LHCN-M2 (cell line): Measurements from ENCODE around the gene JKAMP. TPM values are rescaled to one million over a fixed set of nuclear protein-coding genes. Genes with fewer than 3 reads are reported as not detected.
A peak's percentile ranks its signal among the peaks of the same experiment; 100 is the strongest.

Source experiments
- DNase-seq: peaks from one replicate; pipeline ENCODE4 v3.0.0-alpha.2; 2012; ENCODE audit warnings: low read depth
- total RNA-seq: library from RNA; depleted of rRNA; stranded (reverse); fragments of >200 nt; gene quantifications from 2 replicates; pipeline ENCODE4 v1.2.3, GENCODE V29; 2014

The JKAMP gene
- total RNA-seq, 1 experiment from 2014 or later = 141 TPM

- no peak for DNase-seq
Observed at GRCh38 chr14:59481407-59481806, 2.9 kb upstream of the JKAMP start.

- DNase-seq = peak; percentile 75
Observed at GRCh38 chr14:59481871-59482540, 2.3 kb upstream of the JKAMP start.

- DNase-seq = peak; percentile 89
Observed at GRCh38 chr14:59482541-59483331, 1.6 kb upstream of the JKAMP start.

- peak; percentile 48 for DNase-seq
Observed at GRCh38 chr14:59483363-59483762, 954 bp upstream of the JKAMP start.

- DNase-seq = peak; percentile 34
Observed at GRCh38 chr14:59484639-59485175, 390 bp downstream of the JKAMP start.

GRCh38 chr14:59490756-59491155 lies 6.4 kb downstream of the JKAMP start:
- DNase-seq = no peak

GRCh38 chr14:59492384-59492783 lies 8.1 kb downstream of the JKAMP start:
- no peak for DNase-seq

GRCh38 chr14:59500732-59501131 lies 16.4 kb downstream of the JKAMP start:
- no peak for DNase-seq

- DNase-seq = no peak
Observed at GRCh38 chr14:59503256-59503655, 18.9 kb downstream of the JKAMP start.

- peak; percentile 46 for DNase-seq
Observed at GRCh38 chr14:59507063-59507751, 22.9 kb downstream of the JKAMP start.

- DNase-seq = no peak
Observed at GRCh38 chr14:59507752-59508103, 23.4 kb downstream of the JKAMP start.

GRCh38 chr14:59509101-59509500 lies 24.8 kb downstream of the JKAMP start:
- no peak for DNase-seq

GRCh38 chr14:59510001-59510400 lies 25.7 kb downstream of the JKAMP start:
- no peak for DNase-seq

- DNase-seq = no peak
Observed at GRCh38 chr14:59510966-59511365, 26.6 kb downstream of the JKAMP start.

GRCh38 chr14:59511916-59512575 lies 27.7 kb downstream of the JKAMP start:
- no peak for DNase-seq

- no peak for DNase-seq
Observed at GRCh38 chr14:59520224-59520623, 35.9 kb downstream of the JKAMP start.

GRCh38 chr14:59529189-59529588 lies 44.9 kb downstream of the JKAMP start:
- peak; percentile 31 for DNase-seq

GRCh38 chr14:59530349-59530748 lies 46.0 kb downstream of the JKAMP start:
- DNase-seq = no peak

GRCh38 chr14:59532419-59532818 lies 48.1 kb downstream of the JKAMP start:
- DNase-seq = peak; percentile 34

- no peak for DNase-seq
Observed at GRCh38 chr14:59534361-59534987, 50.2 kb downstream of the JKAMP start.

- no peak for DNase-seq
Observed at GRCh38 chr14:59537476-59537875, 53.2 kb downstream of the JKAMP start.
